Uterus (tissue), 2 donors: ENCODE results near the gene NOL6.

ENCODE experiments used
- CTCF ChIP-seq, 4 experiments: fragments of 200-600 bp in 2 of 4; fragments of 450-650 bp in 2 of 4; sonication (generic) in 2 of 4; IDR thresholded peaks; one replicate each; pipeline ENCODE4 v1.5.1; 2016 to 2019; ENCODE audit warnings: antibody characterized with exemption in 4 of 4, mild to moderate bottlenecking in 2 of 4, moderate library complexity in 1 of 4
- POLR2A ChIP-seq, 2 donors: fragments of 450-650 bp; IDR thresholded peaks; one replicate each; pipeline ENCODE4 v1.6.1; 2016; ENCODE audit warnings: antibody characterized with exemption in 2 of 2, mild to moderate bottlenecking in 1 of 2, moderate library complexity in 1 of 2

GRCh38 chr9:33449715-33450114 lies 24.0 kb downstream of the NOL6 start:
- TF ChIP-seq CTCF (IDR thresholded peaks at IDR 0.05), result no peak
- no peak for TF ChIP-seq POLR2A (IDR thresholded peaks at IDR 0.05)
